C1 segment of cervical spinal cord (tissue), 14 donors: ENCODE results near the gene B3GAT2.
"Not testable (repeated sequence)": the region's sequence is repeated elsewhere in the genome, so short reads cannot be mapped to it uniquely, and the experiment has no call there.

Source experiments
- DNase-seq, 14 donors: peaks; one replicate each; lab custom pipeline; 2025; lab: John Stamatoyannopoulos, UW

Gene B3GAT2, protein sequence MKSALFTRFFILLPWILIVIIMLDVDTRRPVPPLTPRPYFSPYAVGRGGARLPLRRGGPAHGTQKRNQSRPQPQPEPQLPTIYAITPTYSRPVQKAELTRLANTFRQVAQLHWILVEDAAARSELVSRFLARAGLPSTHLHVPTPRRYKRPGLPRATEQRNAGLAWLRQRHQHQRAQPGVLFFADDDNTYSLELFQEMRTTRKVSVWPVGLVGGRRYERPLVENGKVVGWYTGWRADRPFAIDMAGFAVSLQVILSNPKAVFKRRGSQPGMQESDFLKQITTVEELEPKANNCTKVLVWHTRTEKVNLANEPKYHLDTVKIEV

DNA sequence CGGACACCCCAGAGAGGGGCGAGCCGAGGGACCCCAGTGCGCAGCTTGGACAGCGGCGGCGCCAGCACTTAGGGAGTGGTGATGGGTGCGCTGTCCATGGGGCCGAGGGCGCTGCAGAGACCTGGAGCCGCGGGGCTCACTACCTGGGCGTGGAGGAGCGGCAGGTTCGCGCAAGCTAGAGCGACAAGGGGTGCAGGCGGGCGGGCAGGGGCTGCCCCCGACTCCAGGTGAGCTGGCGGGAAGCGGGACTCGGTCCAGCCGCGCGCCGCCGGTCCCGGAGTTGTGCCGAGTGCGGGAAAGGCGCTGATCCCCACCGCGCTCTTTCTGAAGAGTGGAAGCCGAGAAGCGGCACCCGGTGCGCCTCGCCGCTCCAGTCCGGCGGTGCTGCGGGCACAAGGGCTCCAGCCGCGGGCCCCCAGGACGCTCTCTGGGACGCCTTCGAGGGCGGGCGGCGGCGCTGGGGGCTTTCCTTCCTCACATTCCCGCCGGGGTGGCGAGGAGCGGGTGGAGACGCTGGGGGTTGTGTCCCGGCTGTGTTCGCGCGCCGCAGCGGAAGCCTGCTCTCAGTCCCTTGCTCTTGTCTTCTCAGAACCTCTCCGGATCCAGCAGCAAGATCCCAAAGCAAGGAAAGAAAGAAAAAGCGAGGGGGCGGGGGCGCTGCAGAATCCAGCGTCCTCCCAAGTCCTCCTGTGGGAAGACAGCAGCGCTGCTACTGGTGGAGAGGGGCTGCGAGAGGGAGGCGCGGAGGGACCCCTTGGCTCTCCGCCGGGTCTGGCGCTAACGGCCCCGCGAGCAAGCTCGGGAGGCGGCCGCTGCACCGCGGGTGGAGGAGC lies at the start of gene B3GAT2:
Gene B3GAT2 (minus strand): TSS at position 610 of the 833 bp plus-strand sequence. CDS start 631 bp downstream, outside the sequence.
- peak in 8 of 14 donors; percentile 7 to 54 (median 24) for DNase-seq

DNA sequence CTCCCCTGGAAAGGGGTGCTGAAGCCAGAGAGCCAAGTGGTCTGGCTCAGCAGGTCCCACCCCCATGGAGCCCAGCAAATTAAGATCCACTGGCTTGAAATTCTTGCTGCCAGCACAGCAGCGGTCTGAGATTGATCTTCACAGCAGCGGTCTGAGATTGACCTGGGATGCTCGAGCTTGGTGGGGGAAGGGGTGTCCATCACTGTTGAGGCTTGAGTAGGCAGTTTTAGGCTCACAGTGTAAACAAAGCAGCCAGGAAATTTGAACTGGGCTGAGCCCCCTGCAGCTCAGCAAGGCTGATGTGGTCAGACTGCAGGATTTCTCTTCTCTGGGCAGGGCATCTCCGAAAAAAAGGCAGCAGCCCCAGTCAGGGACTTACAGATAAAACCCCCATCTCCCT lies 41.3 kb upstream of the B3GAT2 start:
- no peak for DNase-seq

DNA sequence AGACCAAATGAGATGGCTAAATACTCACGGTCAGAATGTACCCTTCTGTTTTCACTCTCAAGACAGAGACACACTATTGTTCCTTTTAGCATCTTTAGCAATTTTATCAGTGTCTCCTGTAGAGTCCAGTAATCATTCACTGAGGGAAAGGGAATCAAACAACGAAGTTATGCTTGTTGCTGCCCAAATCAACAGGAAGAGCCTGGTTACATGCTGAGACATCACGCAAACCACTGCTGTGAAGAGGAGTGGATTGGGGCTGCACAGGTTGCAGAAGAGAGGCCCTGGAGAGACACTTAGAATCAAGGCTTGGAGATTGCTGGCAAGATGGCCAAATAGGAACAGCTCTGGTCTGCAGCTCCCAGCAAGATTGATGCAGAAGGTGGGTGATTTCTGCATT lies 40.5 kb upstream of the B3GAT2 start:
- no peak for DNase-seq

DNA sequence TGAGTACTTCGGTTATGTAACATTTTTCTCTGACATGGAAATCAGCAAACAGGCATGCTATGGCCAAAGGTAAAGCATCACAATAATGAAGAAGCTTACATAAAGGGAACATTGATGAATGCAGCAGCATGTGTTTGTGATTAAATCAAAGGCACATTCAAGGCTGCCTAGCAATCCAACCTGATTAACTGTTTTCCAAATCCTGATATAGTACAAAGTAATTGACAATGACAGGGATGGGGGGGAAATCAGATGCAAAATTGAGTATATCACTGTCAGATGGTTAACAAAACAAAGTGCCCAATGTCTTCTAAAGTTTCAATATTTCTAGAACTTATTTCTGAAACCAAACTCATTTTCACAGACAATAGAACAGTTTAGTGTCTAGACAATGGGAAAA lies 39.2 kb upstream of the B3GAT2 start:
- DNase-seq: no peak

DNA sequence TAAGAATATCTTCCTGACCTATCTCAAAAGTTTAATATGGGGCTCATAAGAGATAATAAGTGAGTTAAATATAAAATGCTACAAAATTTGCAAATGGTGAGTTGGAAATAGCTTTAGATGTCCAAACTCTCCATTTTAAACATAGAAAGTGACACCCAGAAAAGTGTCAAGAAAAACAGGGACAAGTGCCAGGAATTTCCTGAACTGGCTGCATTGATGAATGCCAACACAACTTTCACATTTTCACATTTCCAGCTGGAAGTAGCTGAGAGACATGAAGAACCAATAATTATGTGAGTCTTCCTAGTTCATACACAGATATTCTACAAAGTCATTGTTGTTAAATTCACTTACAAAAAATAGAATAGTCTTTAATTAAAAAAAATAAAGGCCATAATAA lies 38.6 kb upstream of the B3GAT2 start:
- DNase-seq: no peak

DNA sequence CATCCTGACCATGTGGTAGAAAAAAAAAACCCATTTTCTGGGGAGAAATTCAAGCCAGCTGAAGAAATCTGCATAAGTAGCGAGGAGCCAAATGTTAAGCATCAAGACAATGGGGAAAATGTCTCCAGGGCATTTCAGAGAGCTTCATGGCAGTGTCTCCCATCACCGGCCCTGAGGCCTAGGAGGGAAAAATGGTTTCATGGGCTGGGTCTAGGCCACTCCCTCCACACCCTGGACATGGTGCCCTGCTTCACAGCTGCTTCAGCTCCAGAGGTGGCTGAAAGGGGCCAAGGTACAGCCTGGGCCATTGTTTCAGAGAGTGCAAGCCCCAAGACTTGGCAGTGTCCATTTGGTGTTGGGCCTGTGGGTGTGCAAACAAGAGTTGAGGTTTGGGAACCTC lies 34.4 kb upstream of the B3GAT2 start:
- DNase-seq: no peak

DNA sequence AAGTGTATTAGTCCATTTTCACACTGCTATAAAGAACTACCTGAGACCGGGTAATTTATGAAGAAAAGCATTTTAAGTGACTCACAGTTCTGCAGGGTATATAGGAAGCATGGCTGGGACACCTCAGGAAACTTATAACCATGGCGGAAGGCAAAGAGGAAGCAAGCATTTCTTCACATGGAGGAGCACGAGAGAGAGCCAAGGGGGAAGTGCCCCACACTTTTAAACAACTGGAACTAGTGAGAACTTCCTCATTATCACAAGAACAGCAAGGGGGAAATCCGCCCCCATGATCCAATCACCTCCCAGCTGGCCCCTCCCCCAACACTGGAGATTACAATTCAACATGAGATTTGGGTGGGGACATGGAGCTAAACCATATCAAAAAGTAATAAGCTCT lies 28.3 kb upstream of the B3GAT2 start:
- DNase-seq: no peak

DNA sequence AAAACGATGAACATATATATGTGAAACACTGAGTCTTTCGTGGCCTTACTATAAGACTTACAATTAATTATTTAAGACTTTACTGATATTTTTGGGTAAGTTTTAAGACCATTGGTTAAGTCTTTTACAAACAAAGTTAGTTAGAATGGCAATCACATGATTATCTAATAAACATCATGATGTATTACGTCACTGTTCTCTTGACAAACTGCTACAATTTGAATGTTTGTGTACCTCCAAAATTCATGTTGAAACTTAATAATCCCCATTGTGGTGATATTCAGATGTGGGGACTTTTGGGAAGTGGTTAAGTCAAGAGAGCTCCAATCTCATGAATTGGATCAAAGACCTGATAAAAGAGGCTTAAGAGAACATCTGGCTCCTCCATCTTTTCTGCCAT lies 25.9 kb upstream of the B3GAT2 start:
- no peak for DNase-seq

DNA sequence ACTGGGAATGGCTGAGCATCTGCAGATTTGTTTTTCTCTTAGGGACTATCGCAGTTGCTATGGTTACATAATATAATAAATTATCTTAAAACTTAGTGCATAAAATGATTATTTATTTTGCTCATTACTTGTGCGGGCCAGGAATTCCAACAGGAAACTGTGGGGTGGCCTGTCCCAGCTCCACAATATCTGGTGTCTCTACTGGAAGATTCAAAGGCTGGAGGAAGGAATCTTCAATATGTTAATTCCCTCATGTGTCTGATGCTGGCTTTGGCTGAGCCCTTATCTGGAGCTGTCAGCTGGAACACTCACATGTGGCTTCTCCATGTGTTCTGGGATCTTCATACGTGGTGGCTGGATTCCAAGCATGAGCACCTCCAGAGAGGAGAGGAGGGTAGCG lies 23.9 kb upstream of the B3GAT2 start:
- DNase-seq: no peak

DNA sequence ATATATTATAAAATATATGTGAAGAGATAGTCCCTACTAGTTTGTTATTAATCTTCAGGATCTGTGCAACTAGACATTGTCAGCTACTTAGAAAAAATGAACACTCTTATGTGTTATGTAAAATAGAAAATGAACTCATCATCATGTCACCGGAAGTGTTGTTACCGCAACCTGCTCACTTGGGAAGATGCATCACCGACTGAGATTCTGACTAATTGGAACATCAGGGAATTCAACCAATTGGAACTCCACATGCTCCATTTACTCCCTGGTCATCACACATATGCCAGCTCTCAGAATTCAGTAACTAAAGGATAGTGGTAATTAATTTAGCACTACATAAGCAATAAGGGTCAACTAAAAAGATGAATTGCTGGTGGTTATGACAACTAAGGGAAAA lies 16.7 kb upstream of the B3GAT2 start:
- DNase-seq: no peak

DNA sequence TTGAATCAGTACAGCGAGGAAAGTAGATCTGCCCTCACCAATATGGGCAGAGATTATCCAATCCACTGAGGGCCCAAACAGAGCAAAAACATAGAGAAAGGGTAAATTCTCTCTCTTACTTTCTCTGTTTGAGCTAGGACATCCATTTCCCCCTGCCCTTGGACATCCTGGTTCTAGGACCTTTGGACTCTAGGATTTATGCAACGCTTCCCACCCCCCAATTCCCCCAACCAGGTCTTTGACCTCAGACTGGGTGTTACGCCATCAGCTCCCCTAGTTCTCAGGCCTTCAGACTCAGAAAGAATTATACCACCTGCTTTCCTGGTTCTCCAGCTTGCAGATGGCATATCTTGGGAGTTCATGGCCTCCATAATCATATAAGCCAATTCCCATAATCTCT lies 10.2 kb upstream of the B3GAT2 start:
- no peak for DNase-seq

DNA sequence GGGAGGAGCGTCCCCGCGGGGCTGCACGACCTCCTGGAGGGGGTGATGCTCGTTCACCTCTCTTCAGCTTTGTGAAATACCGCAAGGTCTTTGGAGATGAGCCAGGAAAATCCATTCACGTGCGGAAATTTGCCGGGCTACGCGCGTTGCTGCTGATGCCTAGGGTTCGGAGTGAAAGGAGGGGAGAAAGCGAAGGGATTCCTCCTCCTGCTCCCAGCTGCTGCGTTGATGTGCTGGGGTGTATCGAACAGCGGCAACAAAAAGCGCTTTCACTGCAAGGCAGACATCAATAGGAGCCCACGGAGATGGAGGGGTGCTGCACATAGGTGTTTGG lies 391 bp upstream of the B3GAT2 start:
- DNase-seq: peak in 1 of 14 donors; percentile 26

DNA sequence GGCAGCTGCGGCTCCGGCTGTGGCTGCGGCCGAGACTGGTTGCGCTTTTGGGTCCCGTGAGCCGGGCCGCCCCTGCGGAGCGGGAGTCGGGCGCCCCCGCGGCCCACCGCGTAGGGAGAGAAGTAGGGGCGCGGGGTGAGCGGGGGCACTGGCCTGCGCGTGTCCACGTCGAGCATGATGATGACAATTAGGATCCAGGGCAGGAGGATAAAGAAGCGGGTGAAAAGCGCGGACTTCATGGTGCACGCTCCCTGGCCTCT lies 739 bp downstream of the B3GAT2 start:
- DNase-seq: no peak

DNA sequence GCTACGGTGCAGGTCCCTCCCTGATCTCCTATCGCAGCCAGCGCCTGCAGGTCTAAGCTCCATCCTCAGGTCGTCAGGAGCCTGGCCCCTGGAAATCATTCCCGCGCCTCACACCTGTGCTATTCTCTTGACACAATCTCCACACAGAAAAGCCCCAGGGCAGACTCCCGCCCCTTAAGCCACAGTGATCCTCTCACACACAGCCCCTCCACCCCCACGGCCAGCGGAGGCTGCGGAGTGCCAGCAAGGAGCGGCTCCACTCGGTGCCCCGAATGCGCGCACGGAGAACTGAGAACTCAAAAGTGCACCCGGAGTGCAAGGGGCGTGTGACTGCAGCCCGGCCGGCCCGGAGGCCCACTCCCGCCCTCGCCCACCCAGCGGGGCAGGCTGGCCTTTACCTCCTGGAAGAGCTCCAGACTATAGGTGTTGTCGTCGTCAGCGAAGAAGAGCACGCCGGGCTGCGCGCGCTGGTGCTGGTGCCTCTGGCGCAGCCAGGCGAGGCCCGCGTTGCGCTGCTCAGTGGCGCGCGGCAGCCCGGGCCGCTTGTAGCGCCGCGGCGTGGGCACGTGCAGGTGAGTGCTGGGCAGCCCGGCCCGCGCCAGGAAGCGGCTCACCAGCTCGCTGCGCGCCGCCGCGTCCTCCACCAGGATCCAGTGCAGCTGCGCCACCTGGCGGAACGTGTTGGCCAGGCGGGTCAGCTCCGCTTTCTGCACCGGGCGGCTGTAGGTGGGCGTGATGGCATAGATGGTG lies 1.2 kb downstream of the B3GAT2 start:
- peak; percentile 11 to 81 (median 52) for DNase-seq

DNA sequence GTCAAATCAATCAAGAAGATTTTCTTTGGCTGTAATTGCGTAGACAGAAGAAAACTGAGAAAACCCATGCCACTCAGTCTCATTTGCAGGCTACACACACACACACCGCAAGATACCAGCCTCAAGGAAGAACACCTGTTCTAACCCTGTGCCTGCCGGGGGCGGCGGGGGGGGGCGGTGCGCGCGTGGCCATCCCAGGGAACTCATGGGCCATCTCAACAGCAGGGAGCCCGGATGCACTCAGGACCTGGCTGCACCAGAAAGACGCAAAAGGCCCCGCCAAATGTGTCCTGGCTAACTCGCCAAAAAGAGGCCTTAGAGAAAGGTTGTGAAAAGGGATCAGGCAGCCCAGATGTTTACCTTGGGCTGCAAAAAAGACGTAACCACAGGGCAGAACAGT lies 2.1 kb downstream of the B3GAT2 start:
- peak in 2 of 14 donors; percentile 12 to 23 for DNase-seq

DNA sequence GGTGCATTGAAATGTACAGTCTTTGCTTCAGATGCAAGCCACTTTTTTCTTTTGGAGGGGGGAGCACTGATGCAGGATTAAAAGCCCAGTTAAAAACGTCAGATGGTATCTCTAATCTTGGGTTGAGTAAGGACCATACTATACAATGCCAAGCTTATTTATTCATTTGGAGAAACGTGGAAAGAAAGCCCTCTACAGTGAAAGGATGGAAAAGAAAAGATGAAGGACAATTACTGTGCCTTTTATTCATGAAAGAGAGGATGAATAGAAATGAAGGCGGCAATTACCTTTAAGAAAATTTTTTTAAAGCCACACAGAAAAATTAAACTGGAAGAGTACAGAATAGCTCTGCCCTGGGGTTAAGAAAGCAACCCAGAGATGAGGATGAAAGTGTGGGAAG lies 2.7 kb downstream of the B3GAT2 start:
- no peak for DNase-seq

DNA sequence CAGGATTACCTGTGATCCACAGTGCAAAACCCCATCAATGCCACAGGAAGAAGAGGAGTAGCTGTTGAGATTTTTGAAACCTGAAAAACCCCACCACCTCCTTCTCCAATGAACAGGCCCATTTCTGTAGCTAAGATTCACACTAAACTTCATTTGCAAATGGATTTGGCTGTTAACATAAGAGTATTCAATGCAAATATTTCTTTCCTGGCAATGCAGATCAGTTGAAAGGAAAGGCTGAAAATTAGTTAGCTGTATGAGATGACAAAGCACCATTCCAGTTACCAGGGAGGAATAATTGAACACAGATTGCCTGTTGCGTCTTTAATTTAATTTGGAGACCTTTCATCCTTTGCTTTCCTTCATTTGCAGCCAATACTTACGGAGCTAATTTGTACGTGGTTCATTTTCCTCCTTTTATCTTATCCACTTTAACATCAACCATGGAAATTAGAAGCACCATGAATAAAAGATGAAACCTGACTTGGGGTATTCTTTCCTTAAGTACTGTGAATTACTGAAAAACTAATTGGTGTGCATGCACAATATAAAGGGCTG lies 4.2 kb downstream of the B3GAT2 start:
- no peak for DNase-seq

DNA sequence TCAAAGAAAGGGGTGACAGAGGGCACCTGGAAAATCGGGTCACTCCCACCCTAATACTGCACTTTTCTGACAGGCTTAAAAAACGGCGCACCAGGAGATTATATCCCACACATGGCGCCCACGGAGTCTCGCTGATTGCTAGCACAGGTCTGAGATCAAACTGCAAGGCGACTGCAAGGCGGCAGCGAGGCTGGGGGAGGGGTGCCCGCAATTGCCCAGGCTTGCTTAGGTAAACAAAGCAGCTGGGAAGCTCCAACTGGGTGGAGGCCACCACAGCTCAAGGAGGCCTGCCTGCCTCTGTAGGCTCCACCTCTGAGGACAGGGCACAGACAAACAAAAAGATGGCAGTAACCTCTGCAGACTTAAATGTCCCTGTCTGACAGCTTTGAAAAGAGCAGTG lies 12.5 kb downstream of the B3GAT2 start:
- not testable (repeated sequence) for DNase-seq

DNA sequence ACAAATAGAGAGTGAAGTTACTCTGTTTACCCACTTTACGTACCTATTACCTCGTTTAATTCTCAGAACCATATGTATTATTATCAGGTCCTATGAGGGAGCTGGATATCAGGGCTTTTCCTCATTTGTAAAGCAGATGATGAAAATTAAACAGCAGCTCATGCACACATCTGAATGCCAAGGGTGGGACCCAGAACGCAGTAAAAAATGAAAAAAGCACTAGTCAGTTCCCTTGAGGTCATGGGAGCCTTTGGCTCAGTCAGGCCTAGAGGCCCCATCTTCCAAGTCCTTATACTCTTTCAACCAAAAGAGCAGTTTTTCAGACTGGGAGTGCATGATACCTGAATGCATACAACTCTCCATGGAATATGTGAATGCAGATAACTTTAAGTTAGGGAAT lies 23.0 kb downstream of the B3GAT2 start:
- no peak for DNase-seq

DNA sequence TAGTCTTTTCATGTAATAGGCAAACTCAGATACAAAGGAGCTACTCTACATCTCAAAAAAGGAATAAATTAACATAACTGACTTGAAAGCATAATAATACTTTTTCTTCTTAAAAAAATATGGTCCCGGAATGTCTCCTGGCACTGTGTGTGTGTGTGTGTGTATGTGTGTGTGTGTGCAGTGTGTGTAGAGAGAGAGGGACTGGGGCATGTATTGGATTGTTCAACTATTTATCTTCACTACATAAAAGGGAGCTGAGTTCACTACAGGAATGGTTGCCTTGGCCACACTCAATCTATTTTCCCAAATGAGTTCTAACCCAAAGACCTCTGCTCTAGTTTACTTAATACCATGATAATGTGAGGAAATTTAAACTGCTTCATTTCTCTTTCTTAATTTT lies 51.1 kb downstream of the B3GAT2 start:
- no peak for DNase-seq

DNA sequence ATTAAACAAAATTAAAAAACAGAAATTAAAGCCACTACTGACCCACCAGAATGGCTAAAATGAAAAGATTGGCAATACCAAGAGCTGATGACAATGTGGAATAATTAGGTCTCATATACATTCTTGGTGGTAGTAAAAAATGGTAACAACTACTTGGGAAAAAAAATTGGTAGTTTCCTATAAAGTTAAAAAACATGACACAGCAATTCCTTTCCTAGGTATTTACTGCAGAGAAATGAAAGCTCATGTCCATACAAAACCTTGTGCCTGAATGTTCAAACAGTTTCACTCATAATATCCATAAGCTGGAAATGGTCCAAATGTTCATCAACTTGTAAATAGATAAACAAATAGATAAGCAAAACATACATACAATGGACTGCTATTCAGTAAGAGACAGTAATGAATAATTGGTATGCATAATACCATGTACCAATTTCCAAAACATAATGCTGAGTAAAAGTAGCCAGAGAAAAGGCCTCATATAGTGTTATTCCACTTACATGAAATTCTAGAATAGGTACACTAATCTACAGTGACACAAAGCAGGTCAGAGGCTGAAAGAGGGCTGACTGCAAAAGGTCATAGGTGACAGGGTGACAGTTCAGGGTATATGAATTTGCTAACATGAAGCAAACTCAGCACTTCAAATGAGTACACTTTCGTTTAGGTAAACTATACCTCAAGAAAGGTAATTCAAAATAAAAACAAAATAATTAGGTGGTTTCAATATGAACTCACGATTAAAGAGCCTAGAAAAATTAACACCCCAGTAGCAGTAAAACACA lies 53.0 kb downstream of the B3GAT2 start:
- DNase-seq: no peak

DNA sequence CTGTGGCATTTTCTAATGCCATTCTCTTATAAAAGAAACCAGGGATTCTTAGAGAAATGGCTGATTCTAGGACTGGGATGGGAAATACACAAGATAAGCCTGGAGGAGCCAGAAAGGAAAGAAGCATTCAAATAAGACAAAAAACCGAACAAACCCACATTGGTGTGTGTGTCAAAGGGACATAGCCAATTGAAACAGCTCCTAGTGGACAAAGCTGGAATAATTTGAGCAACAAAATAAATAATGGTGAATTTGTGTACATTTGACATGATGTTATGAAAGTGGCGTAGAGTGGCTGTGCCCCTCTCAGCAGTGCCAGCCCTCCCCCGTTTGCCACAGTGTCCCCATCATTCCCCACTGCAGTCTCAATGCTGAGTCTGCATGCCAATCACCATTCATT lies 55.5 kb downstream of the B3GAT2 start:
- DNase-seq: no peak
